NT2/D1 (cell line): ENCODE measurements around the gene CRYBG2.

ENCODE experiments used
- SUZ12 ChIP-seq: IDR thresholded peaks from 2 replicates; pipeline ENCODE4 v1.6.1; 2011; ENCODE audit not compliant: insufficient read length, insufficient read depth; ENCODE audit errors: extremely low read depth
- ZNF274 ChIP-seq: IDR thresholded peaks from 2 replicates; pipeline ENCODE4 v1.6.1; 2011; ENCODE audit warnings: mild to moderate bottlenecking, low read depth, low read length

GRCh38 chr1:26297057-26297790 is 56.7 kb downstream of the CRYBG2 start:
- TF ChIP-seq SUZ12 (no peak), ZNF274 (no peak)
